AG09319 (cell line): ENCODE results near the gene RPSA.
A peak's percentile ranks its signal among the peaks of the same experiment; 100 is the strongest.

ENCODE experiments used
- DNase-seq: peaks from one replicate; pipeline ENCODE4 v3.0.0-alpha.2; 2010; ENCODE audit warnings: low read depth; ENCODE audit errors: extremely low read depth
- CTCF ChIP-seq: IDR thresholded peaks from 2 replicates; pipeline ENCODE4 v1.5.1; 2011; ENCODE audit warnings: low read depth, mild to moderate bottlenecking, inconsistent platforms, low read length, moderate library complexity

Gene RPSA

GRCh38 chr3:39383881-39384664 is 22.4 kb upstream of the RPSA start:
- TF ChIP-seq CTCF = no peak
- DNase-seq = peak; percentile 73

GRCh38 chr3:39384665-39385000 is 21.9 kb upstream of the RPSA start:
- DNase-seq = no peak
- no peak for TF ChIP-seq CTCF

GRCh38 chr3:39385456-39386090 is 20.9 kb upstream of the RPSA start:
- DNase-seq = no peak
- TF ChIP-seq CTCF = no peak

- TF ChIP-seq CTCF = no peak
- DNase-seq = no peak
These were observed 20.2 kb upstream of the RPSA start for GRCh38 chr3:39386318-39386717.

GRCh38 chr3:39387411-39387975 is 19.0 kb upstream of the RPSA start:
- DNase-seq = no peak
- TF ChIP-seq CTCF = no peak

- no peak for TF ChIP-seq CTCF
- no peak for DNase-seq
These were observed 18.4 kb upstream of the RPSA start for GRCh38 chr3:39388153-39388552.

GRCh38 chr3:39388741-39389248 is 17.7 kb upstream of the RPSA start:
- DNase-seq = no peak
- TF ChIP-seq CTCF = no peak
